B cell (primary cell): ENCODE measurements around the gene GLT1D1. TPM values are rescaled to one million over a fixed set of nuclear protein-coding genes. Genes with fewer than 3 reads are reported as not detected.

ENCODE experiments used
- ATAC-seq: fragments of 200-7000 bp; cut with Tn5 transposase; one replicate; pipeline ENCODE4 v1.10.0; 2021; ENCODE audit warnings: low read depth, mild to moderate bottlenecking, moderate number of reproducible peaks, moderate library complexity
- CTCF ChIA-PET: fragments of 350-600 bp; sonication (Branson Sonifier 250); formaldehyde crosslinking; loops from one replicate; lab custom pipeline; 2021; ENCODE audit warnings: antibody characterized with exemption, inconsistent platforms; lab: Charles Lee
- POLR2A ChIA-PET: fragments of 350-600 bp; sonication (Branson Sonifier 250); formaldehyde crosslinking; loops from one replicate; lab custom pipeline; 2021; ENCODE audit warnings: antibody characterized with exemption; lab: Charles Lee
- DNase-seq: peaks from one replicate; pipeline ENCODE4 v3.0.0; 2013
- H2AFZ ChIP-seq: 2 replicates; pipeline ENCODE4 v1.6.1; 2012; ENCODE audit warnings: mild to moderate bottlenecking, low read depth, low read length; ENCODE audit not compliant: insufficient read depth, poor library complexity, severe bottlenecking
- H3K27ac ChIP-seq, 2 donors: 1 replicate in 1 of 2; 2 replicates in 1 of 2; pipeline ENCODE4 v1.5.1; 2012 to 2013; ENCODE audit warnings: low read length in 2 of 2, mild to moderate bottlenecking in 2 of 2, moderate library complexity in 1 of 2
- H3K27me3 ChIP-seq, 4 experiments: fragments of 200-600 bp in 1 of 4; sonication (generic) in 1 of 4; replicated peaks in 1 of 4; 1 replicate in 2 of 4; 2 replicates in 2 of 4; pipeline versions ENCODE4 v1.6.1 to v1.7.0; 2013 to 2016; ENCODE audit warnings: low read length in 3 of 4, mild to moderate bottlenecking in 2 of 4, mixed read lengths in 1 of 4, moderate library complexity in 1 of 4; ENCODE audit not compliant: insufficient read depth in 4 of 4, control insufficient read depth in 3 of 4; ENCODE audit errors: control extremely low read depth in 1 of 4
- H3K36me3 ChIP-seq, 2 experiments: replicated peaks in 1 of 2; 1 replicate in 1 of 2; 2 replicates in 1 of 2; pipeline versions ENCODE4 v1.6.1 to v1.7.1; 2013; ENCODE audit warnings: low read length in 1 of 2; ENCODE audit not compliant: insufficient read depth in 2 of 2, control insufficient read depth in 1 of 2; ENCODE audit errors: control extremely low read depth in 1 of 2, extremely low read depth in 1 of 2
- H3K4me1 ChIP-seq, 2 donors: fragments of 200-600 bp in 1 of 2; sonication (generic) in 1 of 2; 1 replicate in 1 of 2; 2 replicates in 1 of 2; pipeline versions ENCODE4 v1.5.1 to v1.6.1; 2013 to 2017; ENCODE audit warnings: low read length in 2 of 2; ENCODE audit not compliant: control insufficient read depth in 2 of 2, insufficient read depth in 2 of 2
- H3K4me2 ChIP-seq: replicated peaks from 2 replicates; pipeline ENCODE3; 2012; ENCODE audit warnings: mild to moderate bottlenecking, low read depth, low read length; ENCODE audit not compliant: poor library complexity, severe bottlenecking
- H3K4me3 ChIP-seq, 5 experiments: fragments of 200-600 bp in 1 of 5; sonication (generic) in 1 of 5; 1 replicate in 3 of 5; 2 replicates in 2 of 5; pipeline versions ENCODE4 v1.5.1 to v1.7.0; 2011 to 2016; ENCODE audit warnings: low read length in 4 of 5, mild to moderate bottlenecking in 4 of 5, low read depth in 2 of 5, control low read depth in 1 of 5, moderate library complexity in 1 of 5; ENCODE audit not compliant: insufficient read depth in 1 of 5; ENCODE audit errors: control extremely low read depth in 1 of 5, extremely low read depth in 1 of 5
- H3K79me2 ChIP-seq: fragments of 200-600 bp; sonication (generic); one replicate; pipeline ENCODE4 v1.6.0; 2016; ENCODE audit warnings: low read length; ENCODE audit not compliant: control insufficient read depth, insufficient read depth
- H3K9ac ChIP-seq: fragments of 200-600 bp; sonication (generic); 2 replicates; pipeline ENCODE4 v1.6.1; 2017; ENCODE audit warnings: mild to moderate bottlenecking, low read length, moderate library complexity
- H3K9me3 ChIP-seq, 3 donors: one replicate each; pipeline versions ENCODE4 v1.6.1 to v1.7.1; 2013; ENCODE audit warnings: low read length in 2 of 3; ENCODE audit not compliant: control insufficient read depth in 2 of 3, insufficient read depth in 1 of 3; ENCODE audit errors: control extremely low read depth in 1 of 3
- H4K20me1 ChIP-seq: 2 replicates; pipeline ENCODE4 v1.6.0; 2012; ENCODE audit warnings: mild to moderate bottlenecking, low read length; ENCODE audit not compliant: insufficient read depth, control insufficient read depth, poor library complexity, severe bottlenecking
- H3K27ac Mint-ChIP-seq: one replicate; pipeline ENCODE4 v1.8.0; 2021; ENCODE audit warnings: mixed read lengths
- H3K27me3 Mint-ChIP-seq: one replicate; pipeline ENCODE4 v1.8.0; 2021; ENCODE audit warnings: mixed read lengths
- H3K4me1 Mint-ChIP-seq: one replicate; pipeline ENCODE4 v1.8.0; 2021; ENCODE audit warnings: mixed read lengths
- H3K4me3 Mint-ChIP-seq: one replicate; pipeline ENCODE4 v1.8.0; 2021; ENCODE audit warnings: mixed read lengths
- H3K9me3 Mint-ChIP-seq: one replicate; pipeline ENCODE4 v1.8.0; 2022; ENCODE audit warnings: mixed read lengths; ENCODE audit not compliant: insufficient read depth
- EZH2 ChIP-seq: IDR thresholded peaks from 2 replicates; pipeline ENCODE4 v1.6.1; 2012; ENCODE audit warnings: borderline replicate concordance, low read depth, mild to moderate bottlenecking, moderate library complexity, low read length; ENCODE audit not compliant: insufficient read depth, poor library complexity, severe bottlenecking
- WGBS: methylation state at CpG from one replicate; pipeline ENCODE4 v1.1.5; 2013; ENCODE audit warnings: missing lambda C conversion rate; ENCODE audit not compliant: insufficient coverage; 5-methylcytosine and 5-hydroxymethylcytosine counted together
- intact Hi-C: fragments of 100-400 bp; cut with micrococcal nuclease; formaldehyde crosslinking; loops from one replicate; pipeline ENCODE4 v1.10.0; 2022
- polyA plus RNA-seq: library from polyadenylated mRNA; depleted of rRNA; stranded (reverse); fragments of >200 nt; gene quantifications from 2 replicates; pipeline ENCODE4 v1.2.3, GENCODE V29; 2012
- total RNA-seq, 2 donors: library from RNA; stranded (reverse); fragments of 120-200 nt in 1 of 2; gene quantifications; 1 replicate in 1 of 2; 2 replicates in 1 of 2; pipeline versions ENCODE4 v1.2.3 to v1.2.4, GENCODE V29; 2013 to 2022
- TF ChIP-seq, protein P1 (sequence below): fragments of 200-600 bp; IDR thresholded peaks from one replicate; pipeline ENCODE4 v1.8.0; 2022; ENCODE audit warnings: antibody characterized with exemption, mild to moderate bottlenecking

GLT1D1 gene
- total and polyA plus RNA-seq, 2 donors (not counting 1 experiment from before 2014, with no cell fraction given) = 0.22 to 0.49 TPM

DNA sequence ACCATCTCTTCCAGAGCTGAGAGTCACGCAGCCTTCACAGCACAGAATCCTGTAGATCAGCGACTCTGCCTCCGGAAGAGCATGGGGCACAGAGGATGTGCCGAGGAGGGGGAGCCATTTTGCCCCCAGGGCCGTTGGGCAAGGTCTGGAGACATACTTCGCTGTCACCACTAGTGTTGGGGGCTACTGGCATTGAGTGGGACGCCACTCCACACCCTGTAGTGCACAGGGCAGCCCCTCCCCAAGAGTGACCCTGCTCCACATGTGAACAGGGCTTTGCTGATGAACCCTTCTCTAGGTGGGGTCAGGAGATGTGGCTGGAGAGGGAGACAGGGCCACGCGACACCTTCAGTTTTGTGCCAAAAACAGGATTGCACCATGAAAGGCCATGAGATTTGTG lies 6.0 kb downstream of the GLT1D1 start:
- no peak overlapping the region for H3K4me3 Mint-ChIP-seq
- peaks cover 1% of the 10 kb centered on the region for H3K4me1 Mint-ChIP-seq
- ChIA-PET POLR2A (no interaction called here), CTCF (no interaction called here)
- H3K9me3 Mint-ChIP-seq = no peaks in the 10 kb centered on the region
- no peak for TF ChIP-seq EZH2
- TF ChIP-seq, protein P1, sequence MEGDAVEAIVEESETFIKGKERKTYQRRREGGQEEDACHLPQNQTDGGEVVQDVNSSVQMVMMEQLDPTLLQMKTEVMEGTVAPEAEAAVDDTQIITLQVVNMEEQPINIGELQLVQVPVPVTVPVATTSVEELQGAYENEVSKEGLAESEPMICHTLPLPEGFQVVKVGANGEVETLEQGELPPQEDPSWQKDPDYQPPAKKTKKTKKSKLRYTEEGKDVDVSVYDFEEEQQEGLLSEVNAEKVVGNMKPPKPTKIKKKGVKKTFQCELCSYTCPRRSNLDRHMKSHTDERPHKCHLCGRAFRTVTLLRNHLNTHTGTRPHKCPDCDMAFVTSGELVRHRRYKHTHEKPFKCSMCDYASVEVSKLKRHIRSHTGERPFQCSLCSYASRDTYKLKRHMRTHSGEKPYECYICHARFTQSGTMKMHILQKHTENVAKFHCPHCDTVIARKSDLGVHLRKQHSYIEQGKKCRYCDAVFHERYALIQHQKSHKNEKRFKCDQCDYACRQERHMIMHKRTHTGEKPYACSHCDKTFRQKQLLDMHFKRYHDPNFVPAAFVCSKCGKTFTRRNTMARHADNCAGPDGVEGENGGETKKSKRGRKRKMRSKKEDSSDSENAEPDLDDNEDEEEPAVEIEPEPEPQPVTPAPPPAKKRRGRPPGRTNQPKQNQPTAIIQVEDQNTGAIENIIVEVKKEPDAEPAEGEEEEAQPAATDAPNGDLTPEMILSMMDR = no peak
- no peak overlapping the region for H3K9ac ChIP-seq
- ATAC-seq (no peak), DNase-seq (no peak)
- H3K4me3 ChIP-seq = no peak overlapping the region
- no peaks in the 10 kb centered on the region for H3K79me2 ChIP-seq
- H3K9me3 ChIP-seq = no peaks in the 10 kb centered on the region
- no peaks in the 10 kb centered on the region for H3K36me3 ChIP-seq
- WGBS = 93% methylated on average over 9 of the region's 9 CpGs
- no peak overlapping the region for H3K4me2 ChIP-seq
- H3K27me3 ChIP-seq = peaks cover 0 to 17% (median 3%) of the 10 kb centered on the region in 4 experiments
- H3K27ac ChIP-seq = no peak overlapping the region
- no peak overlapping the region for H3K27ac Mint-ChIP-seq
- intact Hi-C loops = no loop called here
- no peak overlapping the region for H2AFZ ChIP-seq
- peaks cover under 1% of the 10 kb centered on the region in 2 donors for H3K4me1 ChIP-seq
- H4K20me1 ChIP-seq = no peaks in the 10 kb centered on the region
- peaks cover 18% of the 10 kb centered on the region for H3K27me3 Mint-ChIP-seq

- TF ChIP-seq, protein P1 = no peak
- TF ChIP-seq EZH2 = no peak
- DNase-seq (no peak), ATAC-seq (no peak)
- CTCF ChIA-PET = no interaction called here
- POLR2A ChIA-PET = no interaction called here
- intact Hi-C loops = no loop called here
- no peak overlapping the region for H2AFZ ChIP-seq
- Mint-ChIP-seq H3K27ac (no peak overlapping the region), H3K4me3 (no peak overlapping the region), H3K9me3 (no peaks in the 10 kb centered on the region), H3K27me3 (peaks cover 11% of the 10 kb centered on the region), H3K4me1 (no peaks in the 10 kb centered on the region)
- H3K4me2 ChIP-seq = no peak overlapping the region
- 90% methylated on average over 10 of the region's 15 CpGs for WGBS
- H3K4me3 ChIP-seq = no peak overlapping the region
- no peaks in the 10 kb centered on the region for H3K79me2 ChIP-seq
- peaks cover 0 to 3% (median 0%) of the 10 kb centered on the region in 4 experiments for H3K27me3 ChIP-seq
- H3K4me1 ChIP-seq = no peaks in the 10 kb centered on the region
- no peak overlapping the region for H3K9ac ChIP-seq
- no peaks in the 10 kb centered on the region for H4K20me1 ChIP-seq
- no peaks in the 10 kb centered on the region for H3K9me3 ChIP-seq
- no peaks in the 10 kb centered on the region for H3K36me3 ChIP-seq
- H3K27ac ChIP-seq = no peak overlapping the region
Observed at GRCh38 chr12:128861226-128862016, 8.1 kb downstream of the GLT1D1 start.
